ENCODE data around the gene ARID5B.
A peak's percentile ranks its signal among the peaks of the same experiment; 100 is the strongest.

ARID5B gene

GRCh38 chr10:61991166-61991565 lies 89.7 kb downstream of the ARID5B start:
- no peak overlapping the region for H3K4me3 ChIP-seq (ENCODE audit: low read depth, low read length)
- in situ Hi-C loops (cut with HindIII; ENCODE audit: low sequenced_read_pairs) = no loop called here
- no peak for TF ChIP-seq CTCF (IDR thresholded peaks at IDR 0.05; ENCODE audit: low read depth, low read length, missing control alignments)
- no peak for DNase-seq (ENCODE audit: low read depth)

GRCh38 chr10:61992059-61992460 lies 90.6 kb downstream of the ARID5B start:
- in situ Hi-C loops (cut with HindIII; ENCODE audit: low sequenced_read_pairs) = no loop called here
- no peak for DNase-seq (ENCODE audit: low read depth)
- no peak for TF ChIP-seq CTCF (IDR thresholded peaks at IDR 0.05; ENCODE audit: low read depth, low read length, missing control alignments)
- no peak overlapping the region for H3K4me3 ChIP-seq (ENCODE audit: low read depth, low read length)

- in situ Hi-C loops (cut with HindIII; ENCODE audit: low sequenced_read_pairs) = no loop called here
- DNase-seq (ENCODE audit: low read depth) = peak; percentile 75
- no peak overlapping the region for H3K4me3 ChIP-seq (ENCODE audit: low read depth, low read length)
Observed at GRCh38 chr10:61992671-61993668, 91.5 kb downstream of the ARID5B start.

GRCh38 chr10:61993711-61994401 lies 92.4 kb downstream of the ARID5B start:
- in situ Hi-C loops (cut with HindIII; ENCODE audit: low sequenced_read_pairs) = no loop called here
- H3K4me3 ChIP-seq (ENCODE audit: low read depth, low read length) = no peak overlapping the region
- peak; percentile 9 for DNase-seq (ENCODE audit: low read depth)
- TF ChIP-seq CTCF (IDR thresholded peaks at IDR 0.05; ENCODE audit: low read depth, low read length, missing control alignments) = no peak

More at GRCh38 chr10:61992671-61993668, 91.5 kb downstream of the ARID5B start:
- no peak for TF ChIP-seq CTCF (IDR thresholded peaks at IDR 0.05; ENCODE audit: low read depth, low read length, missing control alignments)

GRCh38 chr10:61994405-61995219 lies 93.1 kb downstream of the ARID5B start:
- in situ Hi-C loops (cut with HindIII; ENCODE audit: low sequenced_read_pairs) = no loop called here
- H3K4me3 ChIP-seq (ENCODE audit: low read depth, low read length) = no peak overlapping the region
- no peak for DNase-seq (ENCODE audit: low read depth)
- no peak for TF ChIP-seq CTCF (IDR thresholded peaks at IDR 0.05; ENCODE audit: low read depth, low read length, missing control alignments)

DNA sequence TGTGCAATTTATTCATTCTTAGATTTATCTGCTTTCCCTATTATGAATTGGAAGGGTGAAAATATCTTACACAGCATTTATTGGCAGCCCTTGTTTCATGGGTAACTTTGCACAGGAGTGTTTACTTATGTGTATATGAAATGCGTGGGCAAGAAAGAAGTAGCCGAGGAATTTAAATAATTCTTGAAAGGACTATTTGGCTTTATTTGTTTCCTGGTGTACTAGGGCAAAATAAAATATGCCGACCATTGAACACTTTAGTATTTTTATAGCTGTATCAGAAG lies 93.7 kb downstream of the ARID5B start:
- no peak overlapping the region for H3K4me3 ChIP-seq (ENCODE audit: low read depth, low read length)
- in situ Hi-C loops (cut with HindIII; ENCODE audit: low sequenced_read_pairs) = no loop called here
- no peak for DNase-seq (ENCODE audit: low read depth)
- TF ChIP-seq CTCF (IDR thresholded peaks at IDR 0.05; ENCODE audit: low read depth, low read length, missing control alignments) = no peak

Data from astrocyte of the cerebellum (primary cell).